Measurements from ENCODE around the gene TSFM.

The TSFM gene

DNA sequence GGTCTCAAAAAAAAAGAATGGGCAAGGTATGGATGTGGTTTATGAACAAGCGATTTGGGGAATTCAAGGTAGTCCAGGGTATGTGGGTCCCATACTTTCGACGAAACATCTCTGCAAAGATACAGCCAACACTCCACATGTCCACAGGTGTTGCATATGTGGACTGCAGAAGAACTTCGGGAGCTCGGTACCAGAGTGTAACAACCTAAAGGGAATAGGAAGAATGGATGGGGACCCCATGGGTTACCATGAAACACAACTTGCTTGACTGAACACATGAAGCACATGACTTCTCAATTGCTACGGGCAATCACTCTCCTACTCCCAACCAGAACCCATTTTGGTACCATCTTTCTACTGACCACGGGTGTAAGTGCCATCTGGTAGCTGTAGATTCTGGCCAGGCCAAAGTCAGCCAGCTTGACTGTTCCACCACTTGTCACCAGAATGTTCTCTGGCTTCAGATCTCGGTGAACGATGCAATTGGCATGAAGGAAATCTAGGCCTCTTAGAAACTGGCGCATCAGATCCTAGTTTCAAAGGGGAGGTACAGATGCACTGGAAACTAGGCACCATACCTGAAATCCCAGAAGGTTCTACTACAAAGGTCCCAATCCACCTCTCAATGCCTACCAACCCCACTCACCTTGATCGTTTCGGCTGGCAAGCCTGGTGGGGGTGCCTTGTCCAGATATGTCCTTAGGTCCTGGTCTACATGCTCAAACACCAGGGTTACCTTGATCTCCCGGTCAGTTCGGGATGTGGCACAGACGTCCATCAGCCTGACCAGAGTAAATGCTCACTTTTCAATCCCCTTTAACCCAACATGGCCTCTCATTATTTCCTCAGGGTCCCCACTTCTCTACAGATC, 31.8 kb upstream of the TSFM start:
- peak overlapping the region; percentile 64 for H3K27ac ChIP-seq (ENCODE audit: low read depth, low read length)
- H3K4me3 ChIP-seq (ENCODE audit: low read depth in 1 of 2, low read length in 2 of 2): peak overlapping the region; percentile 38 to 79
- no peaks in the 10 kb centered on the region for H3K9me3 ChIP-seq (ENCODE audit: low read length)
- H3K4me1 ChIP-seq (ENCODE audit: insufficient read depth, low read length): peaks cover 36% of the 10 kb centered on the region
- peak overlapping the region; percentile 90 for H3K9ac ChIP-seq (ENCODE audit: low read length)
- no peaks in the 10 kb centered on the region for H3K27me3 ChIP-seq (ENCODE audit: control insufficient read depth in 1 of 2, insufficient read depth in 2 of 2, low read length in 2 of 2)
- H3K36me3 ChIP-seq (ENCODE audit: insufficient read depth, low read length): peaks cover 42% of the 10 kb centered on the region

DNA sequence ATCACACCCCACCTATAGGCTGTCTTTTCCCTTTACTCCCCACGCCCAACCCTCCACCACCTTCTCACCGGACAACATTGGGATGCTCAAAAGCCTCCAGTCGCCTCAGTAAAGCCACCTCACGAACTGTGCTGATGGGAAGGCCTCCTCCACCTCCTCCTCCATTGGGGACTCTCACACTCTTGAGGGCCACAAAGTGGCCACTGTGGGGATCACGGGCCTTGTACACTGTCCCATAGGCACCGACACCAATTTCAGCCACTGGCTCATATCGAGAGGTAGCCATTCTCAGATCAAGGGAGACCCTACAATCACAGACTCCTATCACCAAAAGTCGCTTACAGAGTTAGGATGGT, 31.2 kb upstream of the TSFM start:
- Histone ChIP-seq H3K9ac (ENCODE audit: low read length) (peak overlapping the region; percentile 90), H3K4me1 (ENCODE audit: insufficient read depth, low read length) (peaks cover 37% of the 10 kb centered on the region)

DNA sequence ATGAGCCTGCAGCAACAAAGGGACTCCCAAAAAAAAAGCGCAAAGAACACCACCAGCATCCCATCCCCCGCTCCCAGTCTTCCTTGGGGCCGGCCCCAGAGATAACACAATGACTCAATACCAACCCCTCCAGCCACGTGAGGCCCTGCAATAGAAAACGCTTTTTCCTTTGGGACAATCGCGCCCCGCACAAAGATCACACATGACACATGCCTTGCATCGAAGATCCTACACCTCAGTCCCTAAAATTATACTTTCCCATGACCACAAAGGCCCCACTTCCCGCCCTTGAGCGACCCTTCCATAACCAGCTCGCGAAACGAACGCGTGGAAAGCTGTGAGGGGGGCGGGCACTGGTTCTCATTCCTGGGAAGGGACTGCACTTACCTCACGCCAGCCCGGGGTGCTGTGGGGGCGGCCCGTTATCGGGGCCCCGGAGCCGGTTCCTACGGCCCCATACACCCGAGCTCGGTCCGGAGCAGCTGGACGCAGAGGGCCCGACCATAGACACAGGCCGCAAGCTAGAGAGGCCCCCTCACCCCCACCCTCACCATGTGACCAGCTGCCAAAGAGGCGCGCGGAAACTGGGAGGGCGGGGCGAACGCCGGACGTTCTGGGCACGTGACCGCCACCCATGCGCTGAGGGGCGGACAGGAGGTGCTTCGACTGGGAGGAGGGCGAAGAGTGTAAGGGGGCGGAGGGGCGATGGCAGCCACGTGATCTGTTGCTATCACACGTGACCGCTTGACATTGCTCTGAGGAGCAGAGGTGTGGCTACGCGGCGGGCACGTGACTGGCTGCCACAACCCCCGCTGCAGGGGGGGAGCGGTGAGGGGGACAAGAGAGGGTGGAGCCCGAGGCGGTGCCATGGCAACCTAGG, 30.6 kb upstream of the TSFM start, which contains the start of gene CDK4:
Gene CDK4, minus strand, starts transcription at position 523 of the 880 bp plus-strand sequence. CDS start 593 bp downstream, outside the sequence.
- peak within 1 kb of the TSS; percentile 90 for H3K9ac ChIP-seq (ENCODE audit: low read length)
- peaks cover 31% of the 10 kb centered on the region for H3K36me3 ChIP-seq (ENCODE audit: insufficient read depth, low read length)
- peaks cover 39% of the 10 kb centered on the region for H3K4me1 ChIP-seq (ENCODE audit: insufficient read depth, low read length)
- peak within 1 kb of the TSS; percentile 38 to 79 for H3K4me3 ChIP-seq (ENCODE audit: low read depth in 1 of 2, low read length in 2 of 2)
- no peaks in the 10 kb centered on the region for H3K27me3 ChIP-seq (ENCODE audit: control insufficient read depth in 1 of 2, insufficient read depth in 2 of 2, low read length in 2 of 2)
- H3K27ac ChIP-seq (ENCODE audit: low read depth, low read length): peak within 1 kb of the TSS; percentile 64
- H3K9me3 ChIP-seq (ENCODE audit: low read length): no peaks in the 10 kb centered on the region

More for the DNA sequence above, 31.2 kb upstream of the TSFM start:
- peak overlapping the region; percentile 64 for H3K27ac ChIP-seq (ENCODE audit: low read depth, low read length)
- no peaks in the 10 kb centered on the region for H3K27me3 ChIP-seq (ENCODE audit: control insufficient read depth in 1 of 2, insufficient read depth in 2 of 2, low read length in 2 of 2)
- peaks cover 36% of the 10 kb centered on the region for H3K36me3 ChIP-seq (ENCODE audit: insufficient read depth, low read length)
- H3K4me3 ChIP-seq (ENCODE audit: low read depth in 1 of 2, low read length in 2 of 2): peak overlapping the region; percentile 38 to 79
- no peaks in the 10 kb centered on the region for H3K9me3 ChIP-seq (ENCODE audit: low read length)

DNA sequence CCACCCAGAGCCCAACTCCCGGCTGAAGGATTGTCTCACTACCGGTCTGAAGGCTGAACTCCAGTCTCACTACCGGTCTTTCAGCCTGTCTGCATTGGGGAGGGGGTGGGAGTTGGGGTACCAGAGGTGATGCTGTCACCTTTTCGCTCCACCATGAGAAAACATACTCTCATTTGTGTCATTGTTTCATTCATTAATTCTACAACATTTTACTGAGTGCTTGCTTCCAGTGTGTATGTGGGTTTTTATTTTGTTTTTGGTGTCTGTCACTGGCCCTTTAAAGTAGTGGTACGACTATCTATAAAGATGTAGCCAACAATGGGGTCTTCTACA, 30.0 kb upstream of the TSFM start:
- H3K4me1 ChIP-seq (ENCODE audit: insufficient read depth, low read length): peaks cover 39% of the 10 kb centered on the region
- no peak overlapping the region for H3K9ac ChIP-seq (ENCODE audit: low read length)
- peak overlapping the region; percentile 16 for H3K27ac ChIP-seq (ENCODE audit: low read depth, low read length)
- H3K4me3 ChIP-seq (ENCODE audit: low read depth in 1 of 2, low read length in 2 of 2): peak overlapping the region in 1 of 2 donors; percentile 48
- H3K36me3 ChIP-seq (ENCODE audit: insufficient read depth, low read length): peaks cover 27% of the 10 kb centered on the region
- H3K9me3 ChIP-seq (ENCODE audit: low read length): no peaks in the 10 kb centered on the region
- no peaks in the 10 kb centered on the region for H3K27me3 ChIP-seq (ENCODE audit: control insufficient read depth in 1 of 2, insufficient read depth in 2 of 2, low read length in 2 of 2)

DNA sequence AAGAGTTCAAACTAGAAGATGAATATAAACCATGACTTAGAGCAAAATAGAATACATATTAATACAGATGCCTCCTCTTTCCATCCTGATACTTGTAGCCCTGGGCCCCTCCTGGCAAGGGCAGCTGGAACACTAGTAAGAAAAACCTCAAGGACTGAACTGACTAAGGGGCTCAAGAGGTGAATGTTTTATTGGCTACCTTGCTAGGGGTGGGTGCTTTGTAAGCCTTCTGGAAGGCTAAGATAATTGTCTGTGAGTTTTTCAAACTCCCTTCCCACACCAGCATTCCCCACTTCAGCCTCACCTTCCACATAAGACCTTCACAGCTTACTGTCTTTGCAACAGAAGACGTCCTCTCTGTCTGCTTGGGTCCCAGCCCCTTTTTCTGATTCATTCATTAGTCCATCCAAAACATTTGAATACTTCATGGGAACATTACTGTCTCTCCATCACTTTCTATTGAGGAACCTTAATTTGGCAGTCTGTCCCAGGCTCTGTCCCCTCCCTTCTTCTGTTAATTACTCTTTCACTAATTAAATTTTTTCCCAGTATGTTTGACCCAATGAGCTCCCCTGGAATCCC, 28.7 kb upstream of the TSFM start:
- H3K9ac ChIP-seq (ENCODE audit: low read length): no peak overlapping the region
- H3K36me3 ChIP-seq (ENCODE audit: insufficient read depth, low read length): peaks cover 29% of the 10 kb centered on the region
- peaks cover 39% of the 10 kb centered on the region for H3K4me1 ChIP-seq (ENCODE audit: insufficient read depth, low read length)
- H3K4me3 ChIP-seq (ENCODE audit: low read depth in 1 of 2, low read length in 2 of 2): peak overlapping the region in 1 of 2 donors; percentile 54
- no peaks in the 10 kb centered on the region for H3K27me3 ChIP-seq (ENCODE audit: control insufficient read depth in 1 of 2, insufficient read depth in 2 of 2, low read length in 2 of 2)
- no peak overlapping the region for H3K27ac ChIP-seq (ENCODE audit: low read depth, low read length)
- H3K9me3 ChIP-seq (ENCODE audit: low read length): no peaks in the 10 kb centered on the region

DNA sequence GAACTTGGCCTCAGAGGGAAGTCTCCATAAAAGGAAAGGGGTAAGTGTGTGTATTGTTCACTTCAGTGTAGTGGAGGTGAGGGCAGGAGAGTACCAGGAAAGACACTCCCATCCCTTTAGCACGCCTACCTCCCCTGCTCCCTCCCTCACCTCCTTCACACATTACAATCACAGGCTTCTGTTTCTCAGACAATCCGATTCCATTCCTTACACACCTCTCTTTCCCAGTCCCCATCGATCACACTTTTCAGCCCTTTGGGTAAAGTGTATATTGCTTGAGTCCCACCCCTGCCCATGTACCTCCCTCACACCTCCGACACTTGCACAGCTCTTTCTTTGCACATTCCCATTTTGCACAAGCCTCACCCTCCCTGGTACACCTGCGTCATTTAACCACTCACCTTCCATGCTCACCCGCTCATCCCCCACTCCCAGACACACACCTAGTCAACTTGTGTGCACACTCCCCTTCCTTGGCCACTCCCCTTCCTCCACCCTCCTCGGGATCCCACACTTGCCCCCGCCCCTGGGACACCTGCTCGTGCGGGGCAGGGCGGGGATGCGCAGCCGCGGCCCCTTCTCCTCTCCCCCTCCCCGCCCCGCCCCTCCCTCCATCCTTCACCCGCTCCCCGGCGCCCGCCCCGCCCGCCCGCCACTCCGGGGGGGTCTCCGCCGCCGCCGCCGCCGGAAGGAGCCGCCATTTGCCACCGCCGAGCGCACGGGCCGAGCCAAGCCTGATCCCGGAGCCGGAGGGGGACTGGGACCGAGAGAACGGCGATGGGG, 28.0 kb upstream of the TSFM start, which contains the start of gene MARCHF9:
Gene MARCHF9, plus strand, starts transcription at position 693 of the 783 bp plus-strand sequence. CDS start 426 bp downstream, outside the sequence.
- H3K4me3 ChIP-seq (ENCODE audit: low read depth in 1 of 2, low read length in 2 of 2): peak within 1 kb of the TSS; percentile 54 to 57

DNA sequence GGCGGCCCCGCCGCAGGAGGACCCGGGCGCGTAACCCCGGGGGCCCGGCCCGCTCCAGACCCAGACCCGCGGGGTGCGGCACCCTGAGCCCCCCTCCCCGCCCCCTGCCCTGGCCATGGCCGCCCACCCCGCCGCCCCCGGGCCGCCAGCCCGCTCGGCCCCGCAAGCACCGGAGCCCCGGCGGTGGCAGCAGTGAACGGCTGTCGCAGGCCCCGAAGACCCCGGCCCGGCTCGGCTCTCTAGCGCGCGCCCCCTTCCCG, 27.5 kb upstream of the TSFM start:
- Histone ChIP-seq H3K36me3 (ENCODE audit: insufficient read depth, low read length) (peaks cover 24% of the 10 kb centered on the region), H3K4me1 (ENCODE audit: insufficient read depth, low read length) (peaks cover 39% of the 10 kb centered on the region), H3K4me3 (ENCODE audit: low read depth in 1 of 2, low read length in 2 of 2) (peak overlapping the region in 1 of 2 donors; percentile 57), H3K9me3 (ENCODE audit: low read length) (no peaks in the 10 kb centered on the region), H3K27ac (ENCODE audit: low read depth, low read length) (no peak overlapping the region), H3K9ac (ENCODE audit: low read length) (no peak overlapping the region), H3K27me3 (ENCODE audit: control insufficient read depth in 1 of 2, insufficient read depth in 2 of 2, low read length in 2 of 2) (no peaks in the 10 kb centered on the region)

More for the DNA sequence above, 28.0 kb upstream of the TSFM start, which contains the start of gene MARCHF9:
- Histone ChIP-seq H3K27me3 (ENCODE audit: control insufficient read depth in 1 of 2, insufficient read depth in 2 of 2, low read length in 2 of 2) (no peaks in the 10 kb centered on the region), H3K36me3 (ENCODE audit: insufficient read depth, low read length) (peaks cover 26% of the 10 kb centered on the region), H3K4me1 (ENCODE audit: insufficient read depth, low read length) (peaks cover 39% of the 10 kb centered on the region), H3K9me3 (ENCODE audit: low read length) (no peaks in the 10 kb centered on the region), H3K27ac (ENCODE audit: low read depth, low read length) (peak within 1 kb of the TSS; percentile 34), H3K9ac (ENCODE audit: low read length) (peak within 1 kb of the TSS; percentile 41)

DNA sequence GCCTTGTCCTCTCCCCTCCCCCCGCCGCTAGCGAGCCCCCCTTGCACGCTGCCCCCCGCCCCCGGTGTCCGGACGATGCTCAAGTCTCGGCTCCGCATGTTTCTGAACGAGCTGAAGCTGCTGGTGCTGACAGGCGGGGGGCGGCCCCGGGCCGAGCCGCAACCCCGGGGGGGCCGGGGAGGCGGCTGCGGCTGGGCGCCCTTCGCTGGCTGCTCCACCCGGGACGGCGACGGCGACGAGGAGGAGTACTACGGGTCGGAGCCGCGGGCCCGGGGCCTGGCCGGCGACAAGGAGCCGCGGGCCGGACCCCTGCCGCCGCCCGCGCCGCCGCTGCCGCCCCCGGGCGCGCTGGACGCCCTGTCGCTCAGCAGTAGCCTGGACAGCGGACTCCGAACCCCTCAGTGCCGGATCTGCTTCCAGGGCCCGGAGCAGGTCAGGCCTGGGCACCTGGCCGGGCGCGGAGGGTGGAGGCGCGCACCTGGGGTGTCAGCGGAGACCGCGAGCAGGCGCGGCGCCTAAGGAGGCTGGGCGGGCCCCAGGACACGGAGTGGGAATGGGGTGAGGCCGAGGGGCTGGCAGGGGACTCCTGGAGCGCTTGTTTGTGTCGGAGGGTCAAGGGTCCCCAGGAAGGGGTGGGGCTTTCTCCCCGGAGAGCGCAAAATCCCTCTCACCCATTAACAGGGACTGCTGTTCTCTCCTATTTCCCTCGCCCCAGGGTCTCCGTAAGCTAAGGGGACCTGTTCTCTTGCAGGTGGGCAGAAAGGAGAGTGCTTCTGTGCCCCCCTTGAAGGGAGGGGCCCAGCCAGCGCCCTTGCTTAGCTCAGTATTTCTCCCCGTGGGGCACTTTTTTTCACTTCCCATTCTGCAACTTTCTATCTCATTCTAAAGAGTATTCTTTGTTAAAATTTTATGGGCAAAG, 26.9 kb upstream of the TSFM start:
- H3K9me3 ChIP-seq (ENCODE audit: low read length): no peaks in the 10 kb centered on the region
- H3K27me3 ChIP-seq (ENCODE audit: control insufficient read depth in 1 of 2, insufficient read depth in 2 of 2, low read length in 2 of 2): peaks cover 0 to 2% of the 10 kb centered on the region in 2 donors
- peak overlapping the region; percentile 50 to 57 for H3K4me3 ChIP-seq (ENCODE audit: low read depth in 1 of 2, low read length in 2 of 2)
- H3K4me1 ChIP-seq (ENCODE audit: insufficient read depth, low read length): peaks cover 35% of the 10 kb centered on the region
- H3K27ac ChIP-seq (ENCODE audit: low read depth, low read length): peak overlapping the region; percentile 34
- peak overlapping the region; percentile 41 for H3K9ac ChIP-seq (ENCODE audit: low read length)
- H3K36me3 ChIP-seq (ENCODE audit: insufficient read depth, low read length): peaks cover 19% of the 10 kb centered on the region

DNA sequence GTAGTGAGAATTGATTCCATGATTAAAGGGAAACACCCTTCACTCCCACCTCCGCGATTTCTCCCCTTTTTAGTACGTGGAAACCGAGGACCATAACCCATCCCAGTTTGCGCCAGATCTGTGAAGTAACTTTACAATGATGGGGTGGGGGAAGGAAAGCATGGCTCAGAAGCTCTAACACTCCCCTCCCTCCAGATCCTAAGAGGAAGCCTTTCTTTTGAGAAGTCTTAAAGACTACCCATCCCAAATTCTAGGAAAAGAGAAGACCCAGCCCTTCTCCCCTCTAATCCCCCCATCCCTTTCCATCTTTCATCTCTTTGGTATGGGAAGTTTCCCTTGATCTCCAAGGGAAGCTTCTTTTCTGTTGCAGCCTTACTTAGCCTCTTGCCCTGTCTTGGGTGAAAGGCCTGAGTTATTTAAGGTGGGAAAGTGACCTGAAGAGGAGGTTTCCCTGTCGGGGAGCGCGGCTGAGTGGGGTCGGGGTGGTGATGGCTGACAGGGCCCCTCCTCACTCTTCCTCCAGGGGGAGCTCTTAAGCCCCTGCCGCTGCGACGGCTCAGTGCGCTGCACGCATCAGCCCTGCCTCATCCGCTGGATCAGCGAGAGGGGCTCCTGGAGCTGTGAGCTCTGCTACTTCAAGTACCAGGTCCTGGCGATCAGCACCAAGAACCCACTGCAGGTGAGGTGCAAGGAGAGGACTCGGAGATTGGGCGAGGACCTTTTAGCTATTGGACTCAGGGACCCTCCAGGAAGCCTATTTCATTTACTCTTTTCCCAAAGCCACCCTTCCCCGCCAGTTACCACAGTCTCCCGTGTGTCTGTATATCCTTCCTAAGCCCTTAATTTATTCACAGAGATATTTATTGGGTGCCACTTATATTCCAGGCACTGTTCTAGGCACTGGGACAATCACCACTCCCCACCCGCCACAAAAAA, 25.9 kb upstream of the TSFM start:
- no peak overlapping the region for H3K9ac ChIP-seq (ENCODE audit: low read length)
- H3K4me3 ChIP-seq (ENCODE audit: low read depth in 1 of 2, low read length in 2 of 2): no peak overlapping the region
- no peaks in the 10 kb centered on the region for H3K9me3 ChIP-seq (ENCODE audit: low read length)
- H3K36me3 ChIP-seq (ENCODE audit: insufficient read depth, low read length): peaks cover 16% of the 10 kb centered on the region
- no peak overlapping the region for H3K27ac ChIP-seq (ENCODE audit: low read depth, low read length)
- peaks cover 25% of the 10 kb centered on the region for H3K4me1 ChIP-seq (ENCODE audit: insufficient read depth, low read length)
- H3K27me3 ChIP-seq (ENCODE audit: control insufficient read depth in 1 of 2, insufficient read depth in 2 of 2, low read length in 2 of 2): peaks cover 0 to 12% of the 10 kb centered on the region in 2 donors
